Hematopoietic multipotent progenitor cell treated with erythropoietin and hydrocortisone succinate and interleukin-3 and kit ligand, for 15 days (in vitro differentiated cells): ENCODE results near the gene ERBB4.
"Not testable (repeated sequence)": the region's sequence is repeated elsewhere in the genome, so short reads cannot be mapped to it uniquely, and the experiment has no call there.

Experiments
- DNase-seq: peaks from one replicate; pipeline ENCODE4 v3.0.0-alpha.2; 2015; ENCODE audit warnings: low spot score

ERBB4 gene

DNA sequence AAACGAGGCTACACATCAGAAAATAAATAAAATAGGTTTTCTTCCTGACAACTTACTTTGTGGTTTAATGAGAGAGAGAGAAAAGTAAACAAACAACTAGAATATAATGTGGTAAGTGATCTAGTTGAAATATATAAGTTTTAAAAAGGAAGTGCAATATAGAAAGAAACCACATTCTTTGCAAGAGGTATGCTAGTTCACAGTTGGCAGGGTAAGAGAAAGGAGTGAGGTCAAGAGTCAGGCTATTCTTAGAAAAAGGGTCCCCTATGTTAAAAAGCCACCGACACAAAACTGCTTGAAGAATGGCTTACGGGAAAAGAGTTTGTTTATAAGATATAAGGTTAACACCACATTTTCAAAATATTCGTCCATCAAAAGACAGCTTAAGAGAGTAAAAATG is 462.1 kb downstream of the ERBB4 start:
- DNase-seq = no peak

DNA sequence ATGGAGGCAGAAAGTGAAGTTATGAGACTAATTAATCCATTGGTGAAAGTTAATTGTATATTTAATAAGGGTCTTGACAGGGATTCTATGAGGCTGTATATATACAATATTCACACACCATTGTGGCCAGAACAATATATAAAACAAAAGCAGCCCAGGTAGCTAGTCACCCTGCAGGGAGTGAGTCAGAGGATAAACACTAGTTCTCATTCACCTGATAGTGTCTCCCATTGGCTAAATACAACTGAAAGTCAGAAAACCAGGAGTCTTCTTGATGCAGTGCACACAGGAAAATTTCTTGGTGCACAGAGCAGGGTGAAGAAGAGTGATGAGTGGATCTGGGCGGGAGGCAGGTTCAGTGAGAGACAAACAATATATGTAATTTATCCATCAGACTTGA is 465.2 kb downstream of the ERBB4 start:
- no peak for DNase-seq

DNA sequence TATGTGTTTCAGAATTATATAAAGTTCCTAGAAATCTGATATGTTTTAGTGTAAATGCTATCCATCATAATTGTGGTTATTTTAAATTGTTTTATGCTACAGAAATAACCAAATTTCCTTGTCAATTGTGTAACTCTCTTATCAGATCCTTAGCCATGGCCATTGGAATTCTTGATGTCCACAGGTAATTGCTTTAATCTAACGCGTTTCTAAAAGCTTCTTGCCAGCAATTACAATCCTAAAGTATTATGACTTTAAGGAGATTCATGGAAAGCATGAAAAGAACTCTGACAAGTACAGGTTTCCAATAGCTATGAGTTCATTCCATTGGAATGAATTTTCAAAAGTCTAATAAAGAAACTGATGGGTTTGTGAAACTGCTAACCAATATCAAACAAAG is 472.1 kb downstream of the ERBB4 start:
- DNase-seq = no peak

DNA sequence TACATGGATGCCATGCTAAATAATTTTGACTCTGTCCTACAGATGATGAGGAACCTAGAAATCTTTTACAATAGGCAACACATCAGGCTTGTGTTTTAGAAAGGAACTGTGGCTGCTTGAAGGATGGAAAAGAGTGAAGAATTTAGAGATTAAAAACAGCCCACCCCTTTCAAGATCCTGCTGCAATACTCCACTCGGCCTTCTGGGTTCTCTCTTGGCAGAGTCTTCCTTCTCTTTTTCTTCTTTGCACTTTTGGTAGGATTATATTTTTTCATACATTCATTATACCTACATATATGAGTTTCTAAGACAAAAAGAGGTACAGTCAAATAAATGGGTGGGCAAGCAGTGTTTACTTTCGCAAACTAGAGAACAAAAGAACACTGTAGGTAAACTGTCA is 474.3 kb downstream of the ERBB4 start:
- no peak for DNase-seq

DNA sequence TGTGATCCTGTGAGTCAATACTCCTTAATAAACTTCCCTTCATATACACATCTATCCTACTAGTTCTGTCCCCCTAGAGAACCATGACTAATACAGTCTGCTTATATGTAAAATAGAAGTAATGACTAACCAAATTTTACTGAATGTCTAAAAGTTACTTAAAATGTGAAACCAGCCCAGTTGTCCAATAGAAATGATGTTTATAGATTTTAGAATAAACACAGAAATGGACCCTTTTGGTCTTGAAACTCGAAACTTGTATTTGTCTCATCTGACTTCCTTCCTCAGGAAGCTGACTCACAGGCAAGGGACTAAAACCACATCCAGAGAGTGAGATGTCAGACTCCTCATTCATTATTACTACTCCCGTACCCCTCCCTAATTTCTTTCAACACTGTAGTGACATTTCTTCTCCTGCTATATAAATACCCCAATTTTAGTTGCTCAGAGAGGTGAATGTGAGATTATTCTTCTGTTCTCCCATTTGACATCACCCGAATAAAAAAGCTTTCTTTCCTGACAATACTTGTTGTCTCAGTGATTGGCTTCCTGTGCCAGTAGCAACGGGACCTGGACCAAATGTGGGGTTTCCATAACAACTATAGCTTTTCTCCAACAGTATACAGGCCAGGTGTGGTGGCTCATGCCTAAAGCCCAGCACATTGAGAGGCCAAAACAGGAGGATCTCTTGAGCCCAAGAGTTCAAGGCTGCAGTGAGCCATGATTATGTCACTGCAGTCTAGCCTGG is 486.0 kb downstream of the ERBB4 start:
- no peak for DNase-seq

DNA sequence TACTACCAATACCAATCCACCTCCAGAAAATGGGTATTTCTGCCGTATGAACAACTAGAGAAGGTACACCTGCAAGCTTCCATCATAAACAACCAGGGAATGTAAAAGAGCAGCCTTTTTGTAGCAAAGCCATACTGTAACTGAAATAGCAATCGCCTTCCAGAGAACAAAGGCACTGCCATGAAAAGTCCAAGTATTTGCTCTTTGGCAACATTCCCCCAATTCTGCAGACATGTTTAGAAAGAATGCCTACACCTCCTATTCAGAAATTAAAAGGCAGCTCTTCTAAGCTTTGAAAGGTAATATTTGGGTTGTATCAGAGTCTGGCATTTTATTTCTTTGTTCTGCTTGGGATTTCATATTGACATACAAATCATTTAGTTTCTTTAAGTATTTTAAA is 487.7 kb downstream of the ERBB4 start:
- no peak for DNase-seq

DNA sequence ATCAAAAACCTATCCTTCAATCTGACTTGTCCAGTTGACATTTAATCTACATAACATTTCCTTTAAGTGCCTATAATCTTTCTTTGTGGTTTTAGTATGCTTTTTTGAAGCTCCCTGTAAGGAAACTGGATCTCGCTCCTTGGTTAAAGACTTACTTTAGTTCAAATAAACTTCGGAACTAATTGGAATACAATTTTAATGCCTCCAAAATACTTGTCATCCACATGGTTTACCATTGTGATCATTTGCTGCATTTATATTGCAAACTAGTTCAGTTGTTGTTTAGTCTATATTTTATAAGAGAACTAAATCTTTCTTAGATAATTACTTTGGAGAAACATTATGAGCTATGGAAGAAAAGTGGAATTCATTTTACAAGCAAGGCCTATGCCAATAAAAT is 496.0 kb downstream of the ERBB4 start:
- no peak for DNase-seq

DNA sequence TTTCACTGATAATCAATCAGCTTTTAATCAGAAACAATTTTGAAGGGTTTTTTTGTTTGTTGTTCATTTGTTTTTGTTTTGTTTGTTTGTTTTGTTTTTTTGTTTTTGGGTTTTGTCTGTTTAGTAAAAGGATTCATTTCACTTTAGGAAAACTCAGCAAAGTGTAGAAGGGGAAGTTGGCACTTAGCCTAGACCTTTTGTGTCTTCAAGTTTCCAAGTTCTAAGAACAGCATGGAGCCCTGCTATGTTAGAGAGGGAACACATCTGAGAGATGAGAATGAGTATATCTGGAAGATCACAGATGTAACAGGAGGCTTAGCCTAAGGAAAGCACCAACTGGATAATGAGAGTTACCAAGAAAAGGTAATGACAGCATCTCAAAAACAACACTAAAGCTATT is 501.5 kb downstream of the ERBB4 start:
- DNase-seq = no peak

DNA sequence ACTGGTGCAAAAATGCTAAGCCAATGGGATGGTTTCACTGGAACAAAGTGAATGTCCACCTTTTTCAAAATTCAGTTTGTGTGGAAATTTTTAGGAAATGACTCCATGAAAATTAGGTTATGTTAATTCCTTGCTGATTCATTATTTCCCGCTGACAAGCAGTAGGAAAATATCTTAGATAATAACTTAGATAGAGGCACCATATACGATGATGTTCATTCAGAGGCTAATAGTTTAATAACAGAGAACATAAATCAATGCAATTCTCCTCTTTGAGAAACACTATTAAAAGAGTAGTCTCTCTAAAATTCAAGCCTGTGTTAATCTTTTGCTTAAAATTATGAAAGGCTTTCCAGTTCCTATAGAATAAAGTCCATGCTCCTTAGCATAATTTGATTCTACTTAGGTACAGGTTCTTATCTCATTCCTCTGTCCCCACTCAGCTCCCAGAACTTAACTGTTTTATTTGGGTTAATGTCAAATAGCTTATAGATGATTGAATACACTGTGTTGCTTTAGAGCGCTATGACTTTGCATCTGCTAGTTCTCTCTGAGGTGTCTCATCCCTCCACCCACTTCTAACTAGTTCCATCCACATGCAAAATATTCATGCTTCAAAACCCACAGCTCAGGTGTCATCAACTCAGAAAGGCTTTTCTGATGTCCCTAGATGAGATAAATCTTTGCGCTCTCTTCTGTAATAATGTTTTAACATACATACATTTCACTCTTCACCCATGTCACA is 503.6 kb downstream of the ERBB4 start:
- no peak for DNase-seq

DNA sequence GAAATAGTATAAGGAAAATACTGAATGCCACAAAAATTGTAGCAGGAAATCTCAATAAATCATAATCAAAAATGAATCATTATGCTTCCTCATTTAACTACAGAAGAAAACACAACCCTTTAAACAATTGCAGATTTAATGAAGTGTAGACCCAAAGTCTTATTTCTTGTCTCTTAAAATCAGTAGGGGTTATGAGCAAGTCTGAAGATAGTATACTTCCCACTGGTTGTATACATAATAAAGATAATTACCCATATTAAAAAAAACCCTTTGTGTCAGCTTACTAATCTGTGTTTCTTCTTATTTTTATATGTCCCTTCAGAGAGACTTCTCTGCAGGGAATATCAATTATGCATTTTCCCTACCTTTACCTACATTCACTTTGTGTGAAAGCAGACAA is 504.7 kb downstream of the ERBB4 start:
- no peak for DNase-seq

DNA sequence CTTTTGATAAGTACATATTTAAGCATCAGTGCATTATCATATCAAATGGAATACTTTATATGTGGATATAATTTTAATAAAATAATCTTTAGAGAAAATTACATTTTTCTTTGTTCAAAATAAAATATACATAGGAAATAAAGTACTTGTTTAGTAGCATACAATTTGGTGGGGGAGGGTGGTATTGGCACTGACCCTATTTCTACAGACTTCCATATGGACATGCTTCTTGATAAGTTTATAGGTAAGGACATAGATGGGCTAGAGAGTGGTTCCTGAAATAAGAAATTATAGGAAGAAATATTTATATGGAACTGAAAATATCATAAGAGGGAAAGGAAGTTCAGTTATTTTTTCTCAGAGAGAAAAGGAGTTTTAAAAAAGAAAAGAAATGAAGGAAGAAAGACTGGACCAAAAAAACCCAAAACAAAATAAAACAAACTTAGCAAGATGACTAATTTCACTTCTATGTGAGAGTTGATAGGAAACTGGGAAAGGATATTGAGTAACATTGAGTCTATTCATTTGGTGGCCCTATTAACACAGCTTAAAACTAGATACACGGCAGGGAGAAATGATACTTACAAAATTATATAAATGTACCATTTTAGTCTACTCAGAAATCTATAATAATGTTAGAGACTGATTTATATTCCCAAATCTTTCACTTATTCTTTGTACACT is 505.9 kb downstream of the ERBB4 start:
- DNase-seq = no peak

DNA sequence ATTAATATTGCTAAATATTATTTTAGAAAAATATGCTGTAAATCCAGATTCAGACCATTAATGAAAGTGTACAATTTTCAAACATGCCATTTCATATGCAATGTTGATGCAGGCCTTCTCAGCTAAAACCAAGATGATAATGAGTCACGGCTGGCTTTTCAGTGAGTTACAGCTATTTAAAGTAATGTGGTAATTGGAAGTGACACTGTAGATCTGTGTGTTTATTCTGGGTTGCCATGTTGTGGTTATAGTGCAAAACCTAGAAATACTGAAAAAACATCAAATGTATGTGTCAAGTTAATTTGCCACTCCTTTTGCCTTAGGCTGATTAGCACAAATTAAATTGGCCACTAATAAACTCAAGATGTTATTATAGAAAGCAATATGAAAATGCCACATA is 506.6 kb downstream of the ERBB4 start:
- DNase-seq = no peak

DNA sequence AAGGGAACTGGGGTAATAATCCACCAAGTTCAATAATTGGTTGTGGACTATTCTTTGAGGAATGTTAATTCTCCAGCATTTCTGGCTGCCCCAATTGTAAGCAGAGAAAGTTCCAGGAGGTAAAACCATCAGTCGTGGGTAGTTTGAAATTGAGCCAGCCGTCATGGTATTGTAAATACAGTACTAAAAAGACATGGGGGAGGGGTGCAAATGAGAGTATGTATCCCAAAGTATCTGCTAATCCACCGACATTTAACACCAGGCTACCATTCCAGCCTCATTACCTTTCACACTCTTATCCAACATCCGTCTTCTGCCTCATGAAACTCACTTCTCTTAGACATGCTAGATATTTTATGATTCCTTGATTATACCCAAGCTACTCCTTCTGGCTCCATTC is 507.9 kb downstream of the ERBB4 start:
- DNase-seq = no peak

DNA sequence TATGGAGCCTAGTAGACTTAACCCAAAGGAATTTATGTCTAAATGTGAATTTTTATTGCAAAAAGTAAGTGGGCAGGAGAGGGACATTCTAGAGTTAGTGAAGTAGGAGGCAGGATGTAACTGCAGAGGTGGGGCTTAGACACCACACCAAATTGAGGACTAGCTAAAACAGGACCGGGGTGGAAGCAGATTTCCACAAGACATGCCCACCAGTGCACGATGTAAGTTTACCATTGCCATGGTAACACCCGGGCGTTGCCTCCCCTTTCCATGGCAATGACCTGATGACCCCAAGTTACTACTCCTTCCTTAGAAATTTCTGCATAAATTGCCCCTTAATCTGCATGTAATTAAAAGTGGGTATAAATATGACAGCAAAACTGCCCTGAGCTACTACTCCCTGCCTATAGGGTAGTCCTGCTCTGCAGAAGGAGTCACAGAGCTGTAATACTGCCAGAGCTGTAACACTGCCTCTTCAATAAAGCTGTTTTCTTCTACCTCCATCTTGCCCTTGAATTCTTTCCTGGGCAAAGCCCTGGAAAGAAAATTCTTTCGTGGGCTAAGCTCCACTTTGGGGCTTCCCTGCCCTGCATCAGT is 509.7 kb downstream of the ERBB4 start:
- no peak for DNase-seq

DNA sequence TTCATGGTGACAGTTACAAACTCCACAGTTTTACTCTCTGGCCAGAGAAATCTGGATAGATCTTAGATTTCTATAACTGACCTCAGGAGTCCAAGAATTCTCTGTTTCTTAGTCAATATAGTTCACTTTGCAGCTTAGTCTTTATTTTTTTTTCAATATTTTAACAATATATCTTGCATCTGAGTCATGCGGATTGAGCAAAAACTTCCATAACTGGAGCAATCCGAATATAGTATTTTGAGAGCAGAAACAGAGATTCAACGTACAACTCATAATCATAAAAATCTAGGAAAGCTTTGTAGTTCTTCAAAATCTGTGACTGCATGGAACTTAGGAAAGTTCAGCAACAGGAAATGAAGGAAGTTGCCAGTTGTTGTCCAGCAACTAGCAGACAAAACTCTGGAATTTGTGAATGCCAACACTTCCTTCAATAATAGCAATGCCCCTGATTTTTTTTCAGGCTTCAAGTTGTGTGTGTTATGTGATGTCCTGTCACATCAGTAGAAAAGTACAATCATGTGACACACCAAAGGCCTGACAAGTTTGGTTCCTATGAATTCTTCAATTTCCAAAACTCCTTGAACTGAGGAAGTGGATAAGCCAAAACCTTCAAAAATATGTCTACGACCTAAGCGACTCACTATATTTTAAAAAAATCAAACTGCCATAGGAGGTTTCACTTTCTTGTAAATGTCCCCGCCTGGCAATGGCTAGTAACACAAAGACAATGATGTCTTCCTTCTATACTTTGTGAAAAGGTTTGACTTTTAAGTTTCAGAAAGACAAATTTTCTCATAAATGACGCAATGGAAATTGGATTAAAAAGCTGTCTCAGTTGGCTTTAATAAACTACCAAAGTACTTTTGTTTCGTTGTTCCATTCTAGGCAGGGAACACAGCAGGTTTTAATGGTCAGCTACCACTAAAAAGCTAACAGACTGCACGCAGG is 510.6 kb downstream of the ERBB4 start:
- DNase-seq = no peak

DNA sequence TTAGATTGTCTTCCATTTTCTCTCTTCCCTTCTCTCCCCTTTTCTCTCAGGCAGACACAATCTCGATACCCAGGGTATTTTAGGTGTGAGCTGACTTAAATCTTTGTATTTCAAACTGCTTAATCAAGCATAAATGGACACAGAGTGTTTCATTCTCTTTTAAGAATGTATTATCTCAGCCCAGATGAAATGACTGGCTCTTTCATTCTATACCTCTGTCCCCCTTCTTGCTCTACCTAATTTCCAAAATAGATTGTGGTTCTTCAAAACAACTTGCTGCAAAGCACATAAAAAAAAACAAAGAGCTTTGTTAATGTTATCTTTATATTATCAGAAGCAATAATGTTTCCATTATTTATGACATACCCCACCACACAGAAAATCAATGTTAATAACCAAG is 514.6 kb downstream of the ERBB4 start:
- no peak for DNase-seq

DNA sequence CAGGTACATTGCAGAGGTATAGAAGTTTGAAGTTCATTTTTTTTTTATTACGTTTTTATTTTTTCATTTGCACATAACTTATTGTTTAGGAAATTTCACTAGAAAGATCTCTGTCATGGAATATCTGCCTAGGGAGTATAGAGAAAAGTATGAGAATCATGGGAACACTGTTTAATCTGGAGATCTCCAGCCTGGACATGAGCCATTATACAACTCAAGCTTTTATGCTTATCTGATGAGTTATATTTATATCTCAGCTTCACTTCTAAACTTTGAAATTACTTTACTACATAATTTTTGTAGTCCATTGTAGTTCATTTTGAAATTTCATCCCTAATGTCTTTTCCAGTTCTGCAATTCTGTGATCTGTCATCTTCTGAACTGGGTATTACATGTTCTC is 515.6 kb downstream of the ERBB4 start:
- DNase-seq = no peak

DNA sequence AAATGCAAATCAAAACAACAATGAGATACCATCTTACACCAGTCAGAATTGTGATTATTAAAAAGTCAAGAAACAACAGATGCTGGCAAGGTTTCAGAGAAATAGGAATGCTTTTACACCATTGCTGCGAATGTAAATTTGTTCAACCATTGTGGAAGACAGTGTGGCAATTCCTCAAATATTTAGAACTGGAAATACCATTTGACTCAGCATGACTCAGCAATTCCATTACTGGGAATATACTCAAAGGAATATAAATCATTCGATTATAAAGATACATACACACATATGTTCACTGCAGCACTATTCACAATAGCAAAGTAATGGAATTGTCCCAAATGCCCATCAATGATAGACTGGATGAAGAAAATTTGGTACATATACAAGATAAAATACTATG is 516.7 kb downstream of the ERBB4 start:
- DNase-seq = no peak

DNA sequence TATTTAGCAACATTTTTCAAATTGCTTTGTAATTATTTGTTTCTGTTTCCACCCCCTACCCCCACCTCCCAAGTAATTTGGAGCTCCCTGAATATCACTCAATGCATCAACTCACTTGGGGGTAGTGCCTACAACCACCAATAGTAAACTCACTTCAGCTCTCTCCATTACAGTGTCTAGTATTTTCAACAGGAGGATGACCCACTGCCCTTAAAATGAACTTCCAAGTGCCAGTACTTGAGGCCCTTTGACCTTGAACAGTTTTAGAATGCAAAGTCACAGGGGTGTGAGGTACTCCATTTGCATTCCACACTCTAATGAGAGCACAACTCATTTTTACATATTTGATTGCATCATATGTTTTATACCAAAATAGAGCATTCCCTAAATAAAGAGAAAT is 523.0 kb downstream of the ERBB4 start:
- DNase-seq = no peak

DNA sequence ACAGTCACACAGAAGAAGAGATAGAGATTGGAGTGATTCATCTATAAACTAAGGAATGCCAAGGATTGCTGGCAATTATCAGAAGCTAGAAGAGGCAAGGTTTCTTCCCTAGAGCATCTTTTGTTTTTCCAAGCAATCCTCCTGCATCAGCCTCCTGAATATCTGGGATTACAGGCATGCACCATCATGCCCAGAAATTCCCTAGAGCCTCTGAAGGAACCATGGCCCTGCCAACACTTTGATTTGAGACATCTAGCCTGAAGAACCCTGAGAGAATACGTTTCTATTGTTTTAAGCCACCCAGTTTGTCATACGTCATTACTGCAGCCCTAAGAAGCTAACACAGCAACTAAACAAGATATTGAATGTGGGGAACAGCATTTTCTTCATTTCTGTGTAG is 525.0 kb downstream of the ERBB4 start:
- no peak for DNase-seq

DNA sequence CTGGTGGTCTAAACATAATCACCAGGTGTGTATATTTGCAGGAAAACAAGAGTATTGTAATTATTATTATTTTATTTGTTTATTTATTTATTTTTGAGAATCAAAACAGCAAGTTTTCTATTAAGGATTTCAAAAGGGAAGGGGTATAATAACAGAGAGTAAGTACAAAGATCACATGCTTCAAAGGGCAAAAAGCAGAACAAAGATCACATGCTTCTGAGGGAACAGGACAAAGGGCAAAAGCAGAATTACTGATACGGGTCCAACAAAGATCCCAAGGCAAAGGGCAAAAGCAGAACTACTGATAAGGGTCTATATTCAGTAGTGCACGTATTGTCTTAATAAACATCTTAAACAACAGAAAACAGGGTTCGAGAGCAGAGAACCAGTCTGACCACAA is 528.3 kb downstream of the ERBB4 start:
- not testable (repeated sequence) for DNase-seq

DNA sequence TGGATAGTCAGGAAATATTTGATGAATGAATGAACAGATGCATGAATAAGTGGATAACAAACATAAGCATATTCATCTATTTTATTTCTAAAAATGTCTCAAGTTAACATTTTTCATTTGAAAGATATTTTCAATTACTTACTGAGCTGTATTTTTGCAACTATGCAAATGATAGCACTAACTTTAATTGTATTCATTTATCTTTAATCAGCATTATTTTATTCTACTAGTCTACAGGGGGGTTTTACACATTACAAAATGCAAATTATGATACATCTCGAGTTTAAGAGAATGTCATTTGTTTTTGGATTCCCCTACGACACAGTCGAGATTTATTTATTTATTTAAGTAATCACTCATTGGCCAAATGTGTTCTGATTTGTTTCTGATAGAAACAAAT is 530.6 kb downstream of the ERBB4 start:
- DNase-seq = no peak
